GM08714 (cell line): ENCODE results near the gene ZNF862.

ENCODE experiments used
- H3K4me3 ChIP-seq: fragments of 200-500 bp; sonication (Bioruptor generic); 2 replicates; pipeline ENCODE4 v1.5.1; 2014; ENCODE audit warnings: mild to moderate bottlenecking, low read length, inconsistent platforms
- ZNF274 ChIP-seq: IDR thresholded peaks from 2 replicates; pipeline ENCODE4 v1.6.1; 2012; ENCODE audit warnings: mild to moderate bottlenecking, low read depth, low read length

Gene ZNF862

GRCh38 chr7:149877890-149878522 lies 39.8 kb downstream of the ZNF862 start:
- TF ChIP-seq ZNF274, result no peak
- H3K4me3 ChIP-seq, result no peak overlapping the region

- TF ChIP-seq ZNF274, result no peak
These were observed 40.3 kb downstream of the ZNF862 start for GRCh38 chr7:149878523-149878921.

GRCh38 chr7:149879271-149879743 lies 41.1 kb downstream of the ZNF862 start:
- no peak for TF ChIP-seq ZNF274
- H3K4me3 ChIP-seq, result no peak overlapping the region

More at GRCh38 chr7:149878523-149878921, 40.3 kb downstream of the ZNF862 start:
- H3K4me3 ChIP-seq, result no peak overlapping the region

- H3K4me3 ChIP-seq, result no peak overlapping the region
- no peak for TF ChIP-seq ZNF274
These were observed 41.8 kb downstream of the ZNF862 start for GRCh38 chr7:149879766-149880637.

GRCh38 chr7:149880638-149881311 lies 42.6 kb downstream of the ZNF862 start:
- no peak overlapping the region for H3K4me3 ChIP-seq
- no peak for TF ChIP-seq ZNF274

GRCh38 chr7:149881328-149882247 lies 43.4 kb downstream of the ZNF862 start:
- TF ChIP-seq ZNF274, result no peak
- H3K4me3 ChIP-seq, result no peak overlapping the region

GRCh38 chr7:149882248-149883047 lies 44.3 kb downstream of the ZNF862 start:
- TF ChIP-seq ZNF274, result no peak
- no peak overlapping the region for H3K4me3 ChIP-seq

- no peak for TF ChIP-seq ZNF274
- no peak overlapping the region for H3K4me3 ChIP-seq
These were observed 44.9 kb downstream of the ZNF862 start for GRCh38 chr7:149883048-149883438.

- no peak for TF ChIP-seq ZNF274
- H3K4me3 ChIP-seq, result no peak overlapping the region
These were observed 45.3 kb downstream of the ZNF862 start for GRCh38 chr7:149883452-149883861.

- TF ChIP-seq ZNF274, result no peak
- no peak overlapping the region for H3K4me3 ChIP-seq
These were observed 45.8 kb downstream of the ZNF862 start for GRCh38 chr7:149884016-149884415.

- no peak for TF ChIP-seq ZNF274
- H3K4me3 ChIP-seq, result no peak overlapping the region
These were observed 46.4 kb downstream of the ZNF862 start for GRCh38 chr7:149884541-149884940.

- H3K4me3 ChIP-seq, result no peak overlapping the region
- no peak for TF ChIP-seq ZNF274
These were observed 47.2 kb downstream of the ZNF862 start for GRCh38 chr7:149885191-149886017.
